Measurements from ENCODE around the gene BCAS3.

DNA sequence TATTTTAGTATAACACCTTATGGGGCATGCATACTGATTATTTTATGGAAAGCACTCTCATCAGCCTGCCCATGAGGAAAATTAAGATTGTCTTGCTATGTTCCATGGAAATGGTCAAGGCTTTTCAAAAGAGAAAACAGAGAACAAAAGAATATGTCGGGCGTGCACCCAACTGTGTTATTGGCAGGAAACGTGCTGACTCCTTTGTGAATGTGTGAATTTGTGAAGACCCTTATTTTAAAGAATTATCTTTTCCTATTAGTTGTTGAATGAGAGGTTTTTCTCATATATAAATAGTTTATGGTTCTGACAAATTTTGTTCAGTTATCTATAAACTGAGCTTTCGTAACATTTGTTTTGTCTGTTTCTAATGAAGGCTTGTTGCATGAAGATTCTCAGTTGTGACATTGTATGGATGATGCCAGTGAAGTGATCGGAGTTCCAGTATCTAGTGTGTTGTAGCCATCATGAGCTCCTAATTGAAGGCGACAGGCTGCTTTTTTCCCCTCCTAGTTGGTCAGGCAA is 180.0 kb downstream of the BCAS3 start:
- no peak for TF ChIP-seq YY1 (IDR thresholded peaks at IDR 0.05; ENCODE audit: low read depth)
- TF ChIP-seq TAF1 (IDR thresholded peaks at IDR 0.05; ENCODE audit: low read depth): no peak
- no peak for TF ChIP-seq EP300 (IDR thresholded peaks at IDR 0.05; ENCODE audit: borderline replicate concordance)
- TF ChIP-seq, protein P1, sequence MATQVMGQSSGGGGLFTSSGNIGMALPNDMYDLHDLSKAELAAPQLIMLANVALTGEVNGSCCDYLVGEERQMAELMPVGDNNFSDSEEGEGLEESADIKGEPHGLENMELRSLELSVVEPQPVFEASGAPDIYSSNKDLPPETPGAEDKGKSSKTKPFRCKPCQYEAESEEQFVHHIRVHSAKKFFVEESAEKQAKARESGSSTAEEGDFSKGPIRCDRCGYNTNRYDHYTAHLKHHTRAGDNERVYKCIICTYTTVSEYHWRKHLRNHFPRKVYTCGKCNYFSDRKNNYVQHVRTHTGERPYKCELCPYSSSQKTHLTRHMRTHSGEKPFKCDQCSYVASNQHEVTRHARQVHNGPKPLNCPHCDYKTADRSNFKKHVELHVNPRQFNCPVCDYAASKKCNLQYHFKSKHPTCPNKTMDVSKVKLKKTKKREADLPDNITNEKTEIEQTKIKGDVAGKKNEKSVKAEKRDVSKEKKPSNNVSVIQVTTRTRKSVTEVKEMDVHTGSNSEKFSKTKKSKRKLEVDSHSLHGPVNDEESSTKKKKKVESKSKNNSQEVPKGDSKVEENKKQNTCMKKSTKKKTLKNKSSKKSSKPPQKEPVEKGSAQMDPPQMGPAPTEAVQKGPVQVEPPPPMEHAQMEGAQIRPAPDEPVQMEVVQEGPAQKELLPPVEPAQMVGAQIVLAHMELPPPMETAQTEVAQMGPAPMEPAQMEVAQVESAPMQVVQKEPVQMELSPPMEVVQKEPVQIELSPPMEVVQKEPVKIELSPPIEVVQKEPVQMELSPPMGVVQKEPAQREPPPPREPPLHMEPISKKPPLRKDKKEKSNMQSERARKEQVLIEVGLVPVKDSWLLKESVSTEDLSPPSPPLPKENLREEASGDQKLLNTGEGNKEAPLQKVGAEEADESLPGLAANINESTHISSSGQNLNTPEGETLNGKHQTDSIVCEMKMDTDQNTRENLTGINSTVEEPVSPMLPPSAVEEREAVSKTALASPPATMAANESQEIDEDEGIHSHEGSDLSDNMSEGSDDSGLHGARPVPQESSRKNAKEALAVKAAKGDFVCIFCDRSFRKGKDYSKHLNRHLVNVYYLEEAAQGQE (IDR thresholded peaks at IDR 0.05; ENCODE audit: low read depth): no peak
- no peak for TF ChIP-seq CREB1 (IDR thresholded peaks at IDR 0.05; ENCODE audit: low read depth)
- TF ChIP-seq EGR1 (IDR thresholded peaks at IDR 0.05): no peak

All from Ishikawa (cell line).